ENCODE data around the gene CHIC2.

- TF ChIP-seq EP300 (IDR thresholded peaks at IDR 0.05) = no peak
- no peak for TF ChIP-seq POLR2A (IDR thresholded peaks at IDR 0.05; ENCODE audit: low read depth)
Measured at GRCh38 chr4:54032558-54033135, 31.8 kb downstream of the CHIC2 start.
